H1 (cell line): Measurements from ENCODE around the gene HOXB9. TPM values are rescaled to one million over a fixed set of nuclear protein-coding genes. Genes with fewer than 3 reads are reported as not detected.

ENCODE experiments used
- CTCF ChIA-PET: fragments of 300-600 bp; sonication (Branson Sonifier 250); formaldehyde crosslinking; loops from one replicate; lab custom pipeline; 2021; ENCODE audit not compliant: partially characterized antibody; lab: Charles Lee
- POLR2A ChIA-PET: fragments of 300-600 bp; sonication (Branson Sonifier 250); formaldehyde crosslinking; loops from one replicate; lab custom pipeline; 2021; ENCODE audit warnings: inconsistent platforms; ENCODE audit not compliant: partially characterized antibody; lab: Charles Lee
- DNase-seq, 2 experiments: peaks; one replicate each; pipeline versions ENCODE4 v3.0.0 to v3.0.0-alpha.2; 2010 to 2022; ENCODE audit warnings: low spot score in 2 of 2, low read depth in 1 of 2, mixed read lengths in 1 of 2
- FAIRE-seq: peaks from 2 replicates; lab custom pipeline; 2011; peaks lifted over from hg19 to GRCh38; lab: Jason Lieb, UNC
- H2AFZ ChIP-seq: 2 replicates; pipeline ENCODE4 v1.8.1; 2012; ENCODE audit warnings: low read length, inconsistent platforms
- H2AK5ac ChIP-seq: 2 replicates; pipeline ENCODE4 v1.6.1; 2013; ENCODE audit warnings: low read depth, low read length
- H2BK120ac ChIP-seq: replicated peaks from 2 replicates; pipeline ENCODE3; 2013; ENCODE audit warnings: low read depth, low read length, inconsistent platforms
- H2BK12ac ChIP-seq: 2 replicates; pipeline ENCODE4 v1.6.1; 2013; ENCODE audit warnings: low read depth, low read length
- H2BK15ac ChIP-seq: 2 replicates; pipeline ENCODE4 v1.6.1; 2013; ENCODE audit warnings: low read length
- H2BK20ac ChIP-seq: 2 replicates; pipeline ENCODE4 v1.6.1; 2013; ENCODE audit warnings: low read length
- H2BK5ac ChIP-seq: 2 replicates; pipeline ENCODE4 v1.6.1; 2013; ENCODE audit warnings: low read depth, low read length
- H3K14ac ChIP-seq: 2 replicates; pipeline ENCODE4 v1.6.1; 2013; ENCODE audit warnings: inconsistent platforms; ENCODE audit not compliant: insufficient read length
- H3K18ac ChIP-seq: 2 replicates; pipeline ENCODE4 v1.6.1; 2013; ENCODE audit warnings: low read length; ENCODE audit errors: extremely low read depth
- H3K23ac ChIP-seq: 2 replicates; pipeline ENCODE4 v1.6.1; 2013; ENCODE audit warnings: inconsistent platforms; ENCODE audit not compliant: insufficient read length
- H3K23me2 ChIP-seq: 2 replicates; pipeline ENCODE4 v1.6.1; 2013; ENCODE audit warnings: low read depth, low read length
- H3K27ac ChIP-seq: 2 replicates; pipeline ENCODE4 v1.6.1; 2011; ENCODE audit warnings: low read depth, low read length, inconsistent platforms
- H3K27me3 ChIP-seq, 4 experiments: replicated peaks in 1 of 4; 1 replicate in 1 of 4; 2 replicates in 3 of 4; pipeline versions ENCODE4 v1.6.1 to v1.8.1; 2011 to 2013; ENCODE audit warnings: low read length in 3 of 4, mild to moderate bottlenecking in 3 of 4, inconsistent platforms in 2 of 4, mixed read lengths in 2 of 4, moderate library complexity in 1 of 4; ENCODE audit not compliant: control insufficient read depth in 3 of 4, insufficient read depth in 3 of 4; ENCODE audit errors: extremely low read depth in 1 of 4
- H3K36me3 ChIP-seq, 4 experiments: 2 replicates each; pipeline versions ENCODE4 v1.6.1 to v1.8.1; 2011 to 2013; ENCODE audit warnings: mild to moderate bottlenecking in 4 of 4, low read length in 3 of 4, moderate library complexity in 2 of 4, control low read depth in 1 of 4, inconsistent platforms in 1 of 4; ENCODE audit not compliant: insufficient read depth in 4 of 4, control insufficient read depth in 2 of 4
- H3K4ac ChIP-seq: replicated peaks from 2 replicates; pipeline ENCODE3; 2013; ENCODE audit warnings: low read length, low read depth, mixed read lengths, inconsistent platforms; ENCODE audit not compliant: insufficient read length
- H3K4me1 ChIP-seq, 4 experiments: replicated peaks in 1 of 4; 1 replicate in 1 of 4; 2 replicates in 3 of 4; pipeline versions ENCODE4 v1.6.1 to v1.8.1; 2011 to 2013; ENCODE audit warnings: low read length in 3 of 4, inconsistent platforms in 2 of 4, mixed read lengths in 1 of 4; ENCODE audit not compliant: insufficient read depth in 4 of 4, control insufficient read depth in 3 of 4
- H3K4me2 ChIP-seq, 2 experiments: 2 replicates each; pipeline versions ENCODE4 v1.6.1 to v1.8.1; 2011 to 2013; ENCODE audit warnings: low read depth in 2 of 2, low read length in 2 of 2, control low read depth in 1 of 2, inconsistent platforms in 1 of 2, mild to moderate bottlenecking in 1 of 2; ENCODE audit not compliant: insufficient read depth in 1 of 2
- H3K4me3 ChIP-seq, 4 experiments: fragments of 200-600, 300-600 bp in 1 of 4; sonication (generic), shearing (Covaris generic), sonication (Bioruptor Twin) in 1 of 4; 2 replicates each; pipeline versions ENCODE4 v1.5.1 to v1.8.1; 2011 to 2016; ENCODE audit warnings: low read length in 4 of 4, low read depth in 3 of 4, control low read depth in 2 of 4, inconsistent platforms in 2 of 4, mild to moderate bottlenecking in 2 of 4, mixed read lengths in 1 of 4, moderate library complexity in 1 of 4; ENCODE audit not compliant: insufficient read depth in 2 of 4; ENCODE audit errors: extremely low read depth in 1 of 4
- H3K56ac ChIP-seq: replicated peaks from 2 replicates; pipeline ENCODE3; 2013; ENCODE audit warnings: low read depth, mild to moderate bottlenecking, mixed read lengths, low read length, inconsistent platforms; ENCODE audit not compliant: insufficient read length
- H3K79me1 ChIP-seq: 2 replicates; pipeline ENCODE4 v1.6.1; 2013; ENCODE audit warnings: low read depth, low read length, control low read depth
- H3K79me2 ChIP-seq, 2 experiments: 2 replicates each; pipeline versions ENCODE4 v1.6.1 to v1.8.1; 2012 to 2013; ENCODE audit warnings: low read length in 2 of 2, mild to moderate bottlenecking in 2 of 2, inconsistent platforms in 1 of 2; ENCODE audit not compliant: insufficient read depth in 2 of 2, control insufficient read depth in 1 of 2
- H3K9ac ChIP-seq, 4 experiments: replicated peaks in 1 of 4; 1 replicate in 1 of 4; 2 replicates in 3 of 4; pipeline versions ENCODE4 v1.6.1 to v1.8.1; 2011 to 2013; ENCODE audit warnings: low read depth in 3 of 4, low read length in 3 of 4, control low read depth in 2 of 4, mild to moderate bottlenecking in 2 of 4, moderate library complexity in 2 of 4, inconsistent platforms in 1 of 4; ENCODE audit errors: extremely low read depth in 1 of 4
- H3K9me3 ChIP-seq, 2 experiments: 2 replicates each; pipeline versions ENCODE4 v1.6.1 to v1.8.1; 2012 to 2013; ENCODE audit warnings: mild to moderate bottlenecking in 2 of 2, moderate library complexity in 2 of 2, control low read depth in 1 of 2, inconsistent platforms in 1 of 2, low read depth in 1 of 2, low read length in 1 of 2, mixed read lengths in 1 of 2; ENCODE audit not compliant: insufficient read depth in 2 of 2
- H4K20me1 ChIP-seq, 2 experiments: replicated peaks in 1 of 2; 2 replicates each; pipeline versions ENCODE3 to v1.8.1; 2011 to 2013; ENCODE audit warnings: inconsistent platforms in 2 of 2, low read length in 2 of 2, mild to moderate bottlenecking in 1 of 2; ENCODE audit not compliant: insufficient read depth in 2 of 2, control insufficient read depth in 1 of 2
- H4K5ac ChIP-seq: 2 replicates; pipeline ENCODE4 v1.6.1; 2013; ENCODE audit warnings: low read length, low read depth, mixed read lengths, inconsistent platforms; ENCODE audit not compliant: insufficient read length
- H4K8ac ChIP-seq: 2 replicates; pipeline ENCODE4 v1.8.0; 2013; ENCODE audit warnings: mild to moderate bottlenecking, moderate library complexity, low read length, inconsistent platforms; ENCODE audit not compliant: insufficient read depth; ENCODE audit errors: extremely low read depth
- H4K91ac ChIP-seq: replicated peaks from 2 replicates; pipeline ENCODE3; 2013; ENCODE audit warnings: low read length, mixed read lengths, inconsistent platforms; ENCODE audit not compliant: insufficient read length
- HDAC2 ChIP-seq, 2 experiments: fragments of 300-600 bp in 1 of 2; sonication (generic) in 1 of 2; IDR thresholded peaks; 2 replicates each; pipeline ENCODE4 v1.6.1; 2011 to 2012; ENCODE audit warnings: low read depth in 2 of 2, low read length in 2 of 2, mild to moderate bottlenecking in 2 of 2, moderate library complexity in 2 of 2, borderline replicate concordance in 1 of 2, inconsistent platforms in 1 of 2
- RNF2 ChIP-seq: fragments of 200-900, 300-1000 bp; sonication (generic); IDR thresholded peaks from 2 replicates; pipeline ENCODE4 v1.7.1; 2016; ENCODE audit warnings: borderline replicate concordance, low read depth, mild to moderate bottlenecking, antibody characterized with exemption, low read length; ENCODE audit not compliant: poor library complexity, severe bottlenecking; ENCODE audit errors: missing control alignments
- SP2 ChIP-seq: IDR thresholded peaks from 2 replicates; pipeline ENCODE4 v1.6.1; 2012; ENCODE audit warnings: mild to moderate bottlenecking, low read length, inconsistent platforms
- SP4 ChIP-seq: IDR thresholded peaks from 2 replicates; pipeline ENCODE4 v1.6.1; 2012; ENCODE audit warnings: low read length, inconsistent platforms
- SUZ12 ChIP-seq: fragments of 200-600 bp; sonication (generic); IDR thresholded peaks from 2 replicates; pipeline ENCODE4 v1.6.1; 2012; ENCODE audit warnings: mild to moderate bottlenecking, inconsistent platforms, low read length, moderate library complexity, mixed read lengths
- WGBS, 2 experiments: shearing (Covaris generic) in 1 of 2; methylation state at CpG; one replicate each; pipeline versions ENCODE4 v1.1.6 to v1.1.7; 2013 to 2015; ENCODE audit warnings: low lambda C conversion rate in 2 of 2, mixed read lengths in 2 of 2, inconsistent platforms in 1 of 2, low coverage in 1 of 2, missing lambda C conversion rate in 1 of 2; ENCODE audit not compliant: insufficient replicate concordance in 2 of 2, insufficient coverage in 1 of 2, insufficient read length in 1 of 2; ENCODE audit errors: extremely low coverage in 1 of 2, missing lambda C conversion rate in 1 of 2; 5-methylcytosine and 5-hydroxymethylcytosine counted together
- polyA plus RNA-seq, 7 experiments: library from polyadenylated mRNA; depleted of rRNA in 3 of 7; stranded (reverse) in 5 of 7; unstranded in 2 of 7; fragments of >200 nt in 5 of 7; fragments of 200-250 nt in 2 of 7; gene quantifications; 1 replicate in 5 of 7; 2 replicates in 1 of 7; 4 replicates in 1 of 7; pipeline versions ENCODE4 v1.2.1 to v1.2.3, GENCODE V29; 2011 to 2013; ENCODE audit warnings: missing spikeins in 2 of 7, mixed read lengths in 2 of 7
- total RNA-seq: library from RNA; stranded (reverse); fragmentation: NEBNext Ultra II Directional; extraction: Animal tissue kit (Norgen Biotek cat#: 25700); gene quantifications from 2 replicates; pipeline ENCODE4 v1.2.1, GENCODE V29; 2021

HOXB9 gene
- total and polyA plus RNA-seq, 2 of the 8 experiments (the other 6 are each of a cell fraction or from before 2014, with no cell fraction given): not detected

DNA sequence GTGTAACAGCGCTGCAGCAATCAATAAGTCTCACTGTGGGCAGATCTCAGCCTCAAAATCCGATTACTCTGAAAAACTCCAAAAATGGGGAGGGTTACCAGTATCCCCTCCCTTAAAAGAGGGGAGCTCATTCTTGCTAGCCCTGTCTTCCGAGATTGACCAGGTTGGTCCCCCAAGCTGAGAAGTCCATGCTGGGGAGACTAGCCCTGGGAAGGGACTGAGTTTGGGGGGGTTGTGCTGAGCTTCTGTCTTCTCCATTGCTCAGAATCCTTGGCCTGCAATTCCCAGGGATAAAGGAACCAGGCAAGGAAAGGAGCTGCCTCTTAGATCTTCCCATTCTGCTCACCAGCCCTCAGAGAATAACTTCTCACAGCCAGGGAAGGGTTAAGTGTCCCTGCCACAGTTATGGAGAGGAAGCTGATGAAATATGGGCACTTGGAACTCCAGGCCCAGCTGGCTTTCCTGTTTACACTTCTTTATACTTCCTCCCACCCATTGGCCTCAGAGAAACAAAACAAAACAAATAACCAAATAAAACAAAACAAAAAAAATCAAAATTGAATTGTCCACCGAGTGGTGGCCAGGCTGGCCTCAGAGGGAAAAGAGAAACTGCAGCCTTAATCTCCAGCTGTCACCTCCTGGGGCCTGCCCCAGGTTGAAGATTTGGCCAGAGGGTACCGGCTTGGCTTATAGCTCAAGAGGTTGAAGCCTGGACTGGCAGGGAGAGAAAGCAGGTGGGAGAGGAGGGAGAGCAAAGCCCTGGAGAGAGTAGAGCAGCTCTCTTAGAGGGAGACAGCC lies 38.7 kb downstream of the HOXB9 start:
- Histone ChIP-seq H3K14ac (no peak overlapping the region), H2AK5ac (no peak overlapping the region), H3K36me3 (peaks cover 0 to 12% (median 0%) of the 10 kb centered on the region in 4 experiments; a peak in 1 of 8 replicates), H2BK5ac (no peak overlapping the region), H3K79me2 (no peaks in the 10 kb centered on the region), H3K79me1 (no peaks in the 10 kb centered on the region), H2BK120ac (no peak overlapping the region), H3K9ac (no peak overlapping the region), H4K5ac (no peak overlapping the region), H3K18ac (no peak overlapping the region), H3K27me3 (peaks cover 99 to 100% (median 100%) of the 10 kb centered on the region in 4 experiments), H3K56ac (no peak overlapping the region), H4K20me1 (peaks cover 23 to 37% of the 10 kb centered on the region in 2 experiments), H4K8ac (no peak overlapping the region), H3K4ac (no peak overlapping the region), H3K4me2 (no peak overlapping the region), H3K4me3 (no peak overlapping the region), H3K27ac (no peak overlapping the region), H4K91ac (no peak overlapping the region), H2AFZ (no peak overlapping the region), H3K23ac (no peak overlapping the region), H3K23me2 (no peaks in the 10 kb centered on the region), H3K4me1 (peaks cover 0 to 3% (median 0%) of the 10 kb centered on the region in 4 experiments; a peak in 3 of 7 replicates), H2BK20ac (no peak overlapping the region), H3K9me3 (no peaks in the 10 kb centered on the region; a peak in 1 of 4 replicates), H2BK12ac (no peak overlapping the region), H2BK15ac (no peak overlapping the region)
- no peak for TF ChIP-seq SP4
- TF ChIP-seq SP2: no peak
- TF ChIP-seq RNF2: peak; percentile 74
- TF ChIP-seq SUZ12: peak; percentile 35; the same call in 1 of the 2 replicates
- no peak for TF ChIP-seq HDAC2 (IDR thresholded peaks at IDR 0.05; ENCODE audit: borderline replicate concordance in 1 of 2, low read depth in 2 of 2, low read length in 2 of 2)
- ChIA-PET POLR2A (interaction anchor here (0.6 to 1.6 kb wide), 3 partner anchors 12 to 158 kb away, joined by 3 to 4 read pairs (median 4); no protein-coding TSS in a partner anchor), CTCF (interaction anchor here (0.7 to 4.7 kb wide), 23 partner anchors 9 to 372 kb away, joined by 3 to 24 read pairs (median 5); no protein-coding TSS in a partner anchor)
- DNase-seq: no peak
- no peak for FAIRE-seq
- 17% methylated on average over 5 of the region's 5 CpGs; no CpG with 5 or more reads in 1 of the 2 experiments for WGBS, 2 experiments
